Neural crest cell (in vitro differentiated cells): ENCODE data around the gene SOST. TPM values are rescaled to one million over a fixed set of nuclear protein-coding genes. Genes with fewer than 3 reads are reported as not detected.

ENCODE experiments used
- DNase-seq: peaks from one replicate; pipeline ENCODE4 v3.0.0; 2021; ENCODE audit warnings: low read depth, mixed read lengths, low spot score
- H3K27ac Mint-ChIP-seq: one replicate; pipeline ENCODE4 v1.8.0; 2021; ENCODE audit warnings: mild to moderate bottlenecking, mixed read lengths; ENCODE audit not compliant: unreplicated experiment
- H3K27me3 Mint-ChIP-seq: 2 replicates; pipeline ENCODE4 v1.8.0; 2021; ENCODE audit warnings: low read depth, mild to moderate bottlenecking, mixed read lengths
- H3K36me3 Mint-ChIP-seq: 2 replicates; pipeline ENCODE4 v1.8.0; 2021; ENCODE audit warnings: low read depth, mild to moderate bottlenecking, mixed read lengths
- H3K4me1 Mint-ChIP-seq: 2 replicates; pipeline ENCODE4 v1.8.0; 2021; ENCODE audit warnings: mixed read lengths
- H3K4me3 Mint-ChIP-seq: one replicate; pipeline ENCODE4 v1.8.0; 2021; ENCODE audit warnings: mild to moderate bottlenecking, mixed read lengths
- H3K9me3 Mint-ChIP-seq: 2 replicates; pipeline ENCODE4 v1.8.0; 2021; ENCODE audit warnings: mixed read lengths
- total RNA-seq: library from RNA; stranded (reverse); gene quantifications from 2 replicates; pipeline ENCODE4 v1.2.1, GENCODE V29; 2021
- TF ChIP-seq, protein P1 (sequence below): fragments of 200-600 bp; sonication (generic); conservative IDR thresholded peaks from 2 replicates; pipeline ENCODE4 v1.5.0; 2021; ENCODE audit warnings: antibody characterized with exemption, mild to moderate bottlenecking

Gene SOST
- total RNA-seq, 1 donor from 2014 or later = not detected

DNA sequence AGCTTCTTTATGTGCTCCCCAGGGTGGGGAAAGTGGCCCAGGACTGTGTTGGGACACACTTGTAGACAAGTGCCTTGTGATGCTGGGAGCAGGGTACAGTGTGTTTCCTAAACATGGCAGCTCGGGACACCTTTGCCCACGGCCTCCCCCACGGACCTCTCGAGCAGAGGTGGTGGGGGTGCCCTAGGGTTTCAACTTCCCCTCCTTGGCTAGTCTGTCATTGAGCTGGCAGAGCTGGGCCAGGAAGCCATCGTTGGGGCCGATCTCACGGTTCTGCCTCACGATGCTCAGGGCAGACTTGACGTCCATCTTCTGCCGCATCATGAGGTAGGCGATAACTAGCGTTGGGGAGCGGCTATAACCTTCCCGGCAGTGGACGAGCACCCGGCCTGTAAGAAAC lies 10.8 kb upstream of the SOST start:
- Mint-ChIP-seq H3K27ac (no peak overlapping the region), H3K4me1 (peaks cover 6% of the 10 kb centered on the region), H3K9me3 (no peaks in the 10 kb centered on the region), H3K27me3 (no peaks in the 10 kb centered on the region), H3K4me3 (no peak overlapping the region), H3K36me3 (peaks cover 9% of the 10 kb centered on the region)
- DNase-seq = no peak
- TF ChIP-seq, protein P1, sequence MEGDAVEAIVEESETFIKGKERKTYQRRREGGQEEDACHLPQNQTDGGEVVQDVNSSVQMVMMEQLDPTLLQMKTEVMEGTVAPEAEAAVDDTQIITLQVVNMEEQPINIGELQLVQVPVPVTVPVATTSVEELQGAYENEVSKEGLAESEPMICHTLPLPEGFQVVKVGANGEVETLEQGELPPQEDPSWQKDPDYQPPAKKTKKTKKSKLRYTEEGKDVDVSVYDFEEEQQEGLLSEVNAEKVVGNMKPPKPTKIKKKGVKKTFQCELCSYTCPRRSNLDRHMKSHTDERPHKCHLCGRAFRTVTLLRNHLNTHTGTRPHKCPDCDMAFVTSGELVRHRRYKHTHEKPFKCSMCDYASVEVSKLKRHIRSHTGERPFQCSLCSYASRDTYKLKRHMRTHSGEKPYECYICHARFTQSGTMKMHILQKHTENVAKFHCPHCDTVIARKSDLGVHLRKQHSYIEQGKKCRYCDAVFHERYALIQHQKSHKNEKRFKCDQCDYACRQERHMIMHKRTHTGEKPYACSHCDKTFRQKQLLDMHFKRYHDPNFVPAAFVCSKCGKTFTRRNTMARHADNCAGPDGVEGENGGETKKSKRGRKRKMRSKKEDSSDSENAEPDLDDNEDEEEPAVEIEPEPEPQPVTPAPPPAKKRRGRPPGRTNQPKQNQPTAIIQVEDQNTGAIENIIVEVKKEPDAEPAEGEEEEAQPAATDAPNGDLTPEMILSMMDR = no peak

DNA sequence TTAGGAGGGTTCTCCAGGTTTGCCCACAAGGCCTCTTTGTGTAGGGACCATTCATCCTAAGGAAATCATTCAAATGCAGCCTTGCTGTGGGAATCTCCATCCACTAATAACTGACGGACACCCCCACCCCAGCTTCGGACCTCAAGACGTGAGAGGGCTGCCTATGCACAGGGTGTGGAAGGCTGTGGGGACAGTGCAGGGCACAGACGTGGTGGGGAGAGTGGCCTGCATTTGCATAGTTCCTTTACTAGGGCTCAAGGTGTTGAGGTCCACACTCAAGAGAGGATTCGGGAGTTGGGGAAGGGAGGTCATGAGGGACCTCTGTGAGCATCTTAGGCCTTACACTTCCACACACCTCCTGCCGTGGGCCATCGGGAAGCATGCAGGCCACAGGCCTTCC lies 10.4 kb upstream of the SOST start:
- TF ChIP-seq, protein P1 = no peak
- Mint-ChIP-seq H3K4me3 (no peak overlapping the region), H3K27me3 (no peaks in the 10 kb centered on the region), H3K27ac (no peak overlapping the region), H3K9me3 (no peaks in the 10 kb centered on the region), H3K36me3 (peaks cover 9% of the 10 kb centered on the region), H3K4me1 (peaks cover 6% of the 10 kb centered on the region)
- DNase-seq = no peak

DNA sequence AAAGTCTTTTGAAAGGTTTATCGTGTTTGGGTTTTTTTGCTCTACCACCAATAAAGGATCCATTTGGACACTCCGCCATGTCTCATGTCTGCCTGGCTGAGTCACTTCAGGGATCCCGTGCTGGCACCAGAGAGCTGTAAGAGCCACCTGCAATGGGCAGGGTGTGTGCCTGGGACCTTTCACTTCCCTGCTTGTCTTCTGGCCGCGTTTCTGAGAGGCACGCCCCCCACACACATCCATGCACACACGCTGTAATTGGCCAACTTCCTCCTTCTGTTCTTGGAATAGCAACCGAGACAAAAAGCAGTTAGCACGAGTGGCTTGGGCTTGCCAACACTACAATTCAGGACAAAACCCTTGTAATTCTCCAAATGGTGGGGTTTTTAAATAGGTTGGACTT lies 9.8 kb upstream of the SOST start:
- no peaks in the 10 kb centered on the region for H3K9me3 Mint-ChIP-seq
- H3K4me1 Mint-ChIP-seq = peaks cover 6% of the 10 kb centered on the region
- TF ChIP-seq, protein P1 = no peak
- H3K36me3 Mint-ChIP-seq = peaks cover 9% of the 10 kb centered on the region
- H3K27me3 Mint-ChIP-seq = no peaks in the 10 kb centered on the region
- no peak for DNase-seq
- H3K27ac Mint-ChIP-seq = no peak overlapping the region
- no peak overlapping the region for H3K4me3 Mint-ChIP-seq

DNA sequence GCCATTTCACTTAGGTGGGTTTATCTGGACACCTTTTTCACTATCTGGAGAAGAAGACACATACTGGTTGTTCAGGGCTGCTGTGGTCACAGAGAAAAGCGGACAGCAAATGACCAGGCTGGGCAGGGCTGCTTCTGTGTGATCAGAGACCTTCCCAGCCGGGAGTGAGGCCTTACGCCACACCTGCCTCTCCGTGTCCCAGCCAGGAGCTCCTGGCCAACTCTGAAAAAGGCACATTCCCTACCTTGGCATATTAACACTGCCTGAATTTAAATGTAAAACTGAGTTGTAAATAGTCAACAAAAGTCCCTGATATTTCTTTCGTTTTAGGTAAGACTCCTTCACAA lies 9.1 kb upstream of the SOST start:
- H3K9me3 Mint-ChIP-seq = no peaks in the 10 kb centered on the region
- DNase-seq = no peak
- TF ChIP-seq, protein P1 = no peak
- no peak overlapping the region for H3K27ac Mint-ChIP-seq
- no peaks in the 10 kb centered on the region for H3K27me3 Mint-ChIP-seq
- peaks cover 6% of the 10 kb centered on the region for H3K4me1 Mint-ChIP-seq
- peaks cover 9% of the 10 kb centered on the region for H3K36me3 Mint-ChIP-seq
- H3K4me3 Mint-ChIP-seq = no peak overlapping the region

DNA sequence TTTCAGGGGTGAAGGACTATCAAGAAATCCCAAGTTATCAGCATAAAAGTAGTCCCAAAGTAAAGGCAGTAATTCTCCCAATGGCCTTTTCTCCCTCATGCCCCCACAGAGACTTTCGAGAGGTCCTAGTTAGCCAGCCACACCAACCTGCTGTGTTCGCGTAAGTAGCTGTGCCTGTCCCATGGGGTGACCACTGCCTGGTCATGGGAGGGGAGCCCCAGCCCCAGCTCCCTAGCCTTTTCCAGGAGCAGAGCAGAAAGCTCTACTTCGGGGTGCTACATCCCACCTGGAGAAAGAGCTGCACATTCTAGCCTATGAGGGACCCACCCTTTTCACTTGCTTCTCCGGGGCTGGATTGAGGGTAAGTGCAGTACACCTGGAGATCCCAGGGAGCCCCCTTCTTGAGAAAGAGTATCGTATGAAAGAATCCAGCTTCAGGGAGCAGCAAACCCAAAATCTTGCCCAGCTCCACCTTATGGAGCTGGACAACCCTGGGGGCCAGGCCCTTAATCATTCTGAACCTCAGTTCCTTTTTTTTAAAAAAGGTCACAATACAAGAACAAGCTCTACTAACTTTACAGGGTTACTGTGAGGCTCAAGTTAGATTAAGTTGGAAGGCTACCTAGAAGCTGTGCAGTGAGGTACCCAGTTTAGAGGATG lies 8.6 kb upstream of the SOST start:
- no peak overlapping the region for H3K4me3 Mint-ChIP-seq
- no peak for DNase-seq
- H3K27ac Mint-ChIP-seq = no peak overlapping the region
- H3K27me3 Mint-ChIP-seq = no peaks in the 10 kb centered on the region
- TF ChIP-seq, protein P1 = no peak
- H3K9me3 Mint-ChIP-seq = no peaks in the 10 kb centered on the region
- H3K36me3 Mint-ChIP-seq = peaks cover 9% of the 10 kb centered on the region
- H3K4me1 Mint-ChIP-seq = peaks cover 6% of the 10 kb centered on the region
